ENCODE results near the gene MTUS2. TPM values are rescaled to one million over a fixed set of nuclear protein-coding genes. Genes with fewer than 3 reads are reported as not detected.

The MTUS2 gene
- total and polyA plus RNA-seq, 10 donors: 0.20 to 3.2 (median 0.85) TPM

DNA sequence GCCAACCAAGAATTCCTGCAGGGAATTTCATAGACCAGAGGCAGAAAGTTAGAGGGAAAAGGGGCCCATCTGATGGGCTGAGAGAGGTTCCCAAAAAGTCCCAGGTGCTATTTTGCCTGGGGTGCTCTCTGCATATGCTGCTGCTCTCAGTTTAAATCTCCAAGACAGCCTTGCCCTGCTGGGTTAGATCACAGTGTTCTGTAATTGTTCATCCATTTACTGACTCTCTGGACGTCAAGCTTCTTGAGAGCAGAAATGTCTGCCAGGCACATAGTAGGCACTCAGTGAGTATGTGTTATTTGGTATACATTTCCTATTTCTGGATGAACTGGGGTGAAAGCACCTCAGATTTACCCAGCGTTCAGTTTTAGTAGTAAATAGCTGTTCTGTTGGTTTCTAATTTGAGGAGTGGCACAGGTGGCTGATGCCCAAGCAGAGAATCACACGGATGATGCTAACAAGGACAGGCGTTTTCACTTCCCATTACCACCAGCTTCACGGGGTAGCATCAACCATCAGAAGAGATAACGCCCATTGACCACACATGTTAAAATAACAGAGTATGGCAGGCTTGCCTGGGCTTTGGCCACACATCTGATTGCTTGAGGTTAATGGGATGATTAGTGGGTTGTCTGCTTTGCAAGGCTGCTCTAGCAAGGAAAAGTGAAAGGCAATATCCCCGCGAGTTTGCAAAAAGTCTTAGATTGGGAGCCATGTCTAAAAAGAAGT lies 614.2 kb downstream of the MTUS2 start:
- no peaks in the 10 kb centered on the region for H3K36me3 ChIP-seq
- peak overlapping the region in 5 of 8 donors; percentile 4 to 73 (median 51) for H3K27ac ChIP-seq
- H3K27me3 ChIP-seq (replicated peaks in 1 of 7): peaks cover 0 to 21% (median 2%) of the 10 kb centered on the region in 7 donors
- DNase-seq: no peak
- intact Hi-C loops (cut with DNase I; ENCODE audit: low total_unique reads): no loop called here
- TF ChIP-seq POLR2A (IDR thresholded peaks at IDR 0.05) (no peak), POLR2AphosphoS5 (IDR thresholded peaks at IDR 0.05) (no peak)
- TF ChIP-seq, protein P1, sequence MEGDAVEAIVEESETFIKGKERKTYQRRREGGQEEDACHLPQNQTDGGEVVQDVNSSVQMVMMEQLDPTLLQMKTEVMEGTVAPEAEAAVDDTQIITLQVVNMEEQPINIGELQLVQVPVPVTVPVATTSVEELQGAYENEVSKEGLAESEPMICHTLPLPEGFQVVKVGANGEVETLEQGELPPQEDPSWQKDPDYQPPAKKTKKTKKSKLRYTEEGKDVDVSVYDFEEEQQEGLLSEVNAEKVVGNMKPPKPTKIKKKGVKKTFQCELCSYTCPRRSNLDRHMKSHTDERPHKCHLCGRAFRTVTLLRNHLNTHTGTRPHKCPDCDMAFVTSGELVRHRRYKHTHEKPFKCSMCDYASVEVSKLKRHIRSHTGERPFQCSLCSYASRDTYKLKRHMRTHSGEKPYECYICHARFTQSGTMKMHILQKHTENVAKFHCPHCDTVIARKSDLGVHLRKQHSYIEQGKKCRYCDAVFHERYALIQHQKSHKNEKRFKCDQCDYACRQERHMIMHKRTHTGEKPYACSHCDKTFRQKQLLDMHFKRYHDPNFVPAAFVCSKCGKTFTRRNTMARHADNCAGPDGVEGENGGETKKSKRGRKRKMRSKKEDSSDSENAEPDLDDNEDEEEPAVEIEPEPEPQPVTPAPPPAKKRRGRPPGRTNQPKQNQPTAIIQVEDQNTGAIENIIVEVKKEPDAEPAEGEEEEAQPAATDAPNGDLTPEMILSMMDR (IDR thresholded peaks at IDR 0.05 in 8 of 11, conservative IDR thresholded peaks at IDR 0.05 in 3 of 11): no peak
- peaks cover 0 to 9% (median 0%) of the 10 kb centered on the region in 6 donors for H3K4me1 ChIP-seq
- WGBS, 5 donors: 57 to 72% (median 63%) methylated on average over 8 of the region's 8 CpGs
- no peak overlapping the region for H3K4me3 ChIP-seq
- no peaks in the 10 kb centered on the region for H3K9me3 ChIP-seq

DNA sequence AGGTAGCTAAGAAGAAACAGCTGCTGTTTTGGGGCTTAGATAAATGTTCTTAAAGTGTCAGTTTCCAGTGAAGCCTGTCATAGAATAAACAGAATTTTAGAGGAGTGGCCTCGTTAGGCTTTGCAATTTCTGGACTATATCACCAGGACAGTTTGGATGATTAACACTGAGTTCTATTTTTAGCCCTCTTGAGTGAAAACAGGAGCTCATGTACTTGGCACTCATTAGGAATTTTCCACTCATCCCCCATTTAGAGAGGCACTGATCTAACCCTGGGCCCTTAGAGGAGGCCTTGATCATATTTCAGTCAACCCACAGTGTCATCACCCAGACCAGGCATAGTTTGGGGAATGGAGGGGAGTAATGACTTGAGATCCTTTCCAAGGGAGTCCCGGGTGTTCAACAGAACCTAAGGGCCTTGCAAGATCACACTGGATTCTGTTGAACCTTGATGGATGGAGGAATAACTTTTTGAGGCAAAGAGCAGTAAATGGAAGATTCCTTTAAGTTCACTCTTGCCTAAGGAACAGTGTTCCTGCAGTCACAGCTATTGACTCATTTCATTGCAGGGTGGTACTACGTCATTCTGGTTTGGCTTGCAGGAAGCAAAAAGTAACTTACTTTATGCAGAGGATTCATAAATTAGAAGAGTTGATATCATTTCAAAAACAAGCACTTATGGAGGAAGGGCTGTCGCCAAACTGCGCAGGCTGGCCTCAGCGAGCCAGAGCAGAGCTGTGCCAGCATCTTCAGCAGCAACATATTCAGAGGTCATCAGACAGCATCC lies 615.2 kb downstream of the MTUS2 start:
- Histone ChIP-seq H3K27me3 (replicated peaks in 1 of 7) (peaks cover 0 to 16% (median 0%) of the 10 kb centered on the region in 7 donors), H3K9me3 (no peaks in the 10 kb centered on the region), H3K27ac (peak overlapping the region in 7 of 8 donors; percentile 9 to 73 (median 60)), H3K4me3 (no peak overlapping the region), H3K36me3 (no peaks in the 10 kb centered on the region), H3K4me1 (peaks cover 0 to 9% (median 0%) of the 10 kb centered on the region in 6 donors)
- no peak for DNase-seq
- 66 to 83% (median 75%) methylated on average over 5 to 6 of the region's 6 CpGs for WGBS, 5 donors
- peak in 2 of 3 donors; percentile 20 to 57 for TF ChIP-seq POLR2AphosphoS5 (IDR thresholded peaks at IDR 0.05)
- TF ChIP-seq POLR2A (IDR thresholded peaks at IDR 0.05): no peak
- intact Hi-C loops (cut with DNase I; ENCODE audit: low total_unique reads): no loop called here

DNA sequence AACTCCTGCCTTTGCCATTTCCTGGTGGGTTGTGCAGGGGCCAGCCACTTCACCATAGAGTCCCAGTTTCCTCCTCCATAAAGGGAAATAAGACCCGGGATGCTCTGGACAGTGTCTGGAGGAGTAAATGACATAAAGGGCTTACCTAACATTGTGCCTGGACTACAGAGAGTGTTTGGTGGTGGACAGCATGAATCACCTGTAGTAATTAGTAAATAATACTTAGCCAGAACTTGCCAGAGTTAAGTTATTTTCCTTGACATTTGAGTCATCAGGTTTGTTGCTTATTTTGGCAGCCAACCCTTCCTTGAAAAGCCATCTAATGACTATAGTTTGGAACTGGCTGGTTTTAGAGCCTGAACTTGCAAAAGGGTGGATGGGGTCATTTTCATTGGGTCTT lies 616.2 kb downstream of the MTUS2 start:
- H3K27ac ChIP-seq: peak overlapping the region in 6 of 8 donors; percentile 40 to 73 (median 60)
- 13 to 78% (median 63%) methylated on average over 1 of the region's 1 CpG for WGBS, 5 donors
- TF ChIP-seq POLR2A (IDR thresholded peaks at IDR 0.05): no peak
- no peak for TF ChIP-seq POLR2AphosphoS5 (IDR thresholded peaks at IDR 0.05)
- TF ChIP-seq, protein P1 (IDR thresholded peaks at IDR 0.05 in 8 of 11, conservative IDR thresholded peaks at IDR 0.05 in 3 of 11): no peak
- H3K27me3 ChIP-seq (replicated peaks in 1 of 7): peaks cover 0 to 16% (median 0%) of the 10 kb centered on the region in 7 donors
- H3K4me1 ChIP-seq: peaks cover 0 to 9% (median 0%) of the 10 kb centered on the region in 6 donors
- intact Hi-C loops (cut with DNase I; ENCODE audit: low total_unique reads): no loop called here
- H3K4me3 ChIP-seq: no peak overlapping the region
- no peak for DNase-seq
- no peaks in the 10 kb centered on the region for H3K9me3 ChIP-seq
- H3K36me3 ChIP-seq: no peaks in the 10 kb centered on the region

DNA sequence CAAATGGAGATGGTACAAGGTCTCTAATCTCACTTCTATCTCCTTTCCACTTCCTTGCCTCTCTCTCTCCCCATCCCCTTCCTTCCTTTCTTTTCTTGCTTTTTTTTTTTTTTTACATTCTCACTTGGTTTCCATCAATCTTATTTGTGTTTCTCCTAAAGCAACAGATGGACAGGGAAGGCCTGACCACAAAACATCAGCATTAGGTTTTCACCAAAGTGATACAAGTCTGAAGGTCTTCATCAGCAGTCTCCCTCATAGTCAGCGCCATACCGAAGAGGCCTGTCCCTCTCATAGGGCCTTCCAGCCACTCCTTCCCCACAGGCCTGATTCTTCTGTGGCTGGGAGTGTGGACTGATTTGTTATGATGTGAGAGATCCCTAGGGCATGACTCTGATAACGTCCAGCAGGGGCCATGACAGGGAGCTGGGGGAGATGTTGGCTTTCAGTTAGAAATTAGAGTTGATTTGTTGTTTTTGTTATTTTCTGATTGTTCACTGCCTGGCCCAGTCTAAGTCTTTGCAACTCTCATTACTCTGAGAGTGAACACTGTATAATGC lies 616.7 kb downstream of the MTUS2 start:
- Histone ChIP-seq H3K4me3 (no peak overlapping the region), H3K4me1 (peaks cover 0 to 9% (median 0%) of the 10 kb centered on the region in 6 donors), H3K9me3 (no peaks in the 10 kb centered on the region), H3K36me3 (no peaks in the 10 kb centered on the region), H3K27me3 (replicated peaks in 1 of 7) (peaks cover 0 to 11% (median 0%) of the 10 kb centered on the region in 7 donors), H3K27ac (peak overlapping the region in 4 of 8 donors; percentile 48 to 73 (median 62))
- TF ChIP-seq POLR2AphosphoS5 (IDR thresholded peaks at IDR 0.05) (no peak), POLR2A (IDR thresholded peaks at IDR 0.05) (no peak)
- TF ChIP-seq, protein P1 (IDR thresholded peaks at IDR 0.05 in 8 of 11, conservative IDR thresholded peaks at IDR 0.05 in 3 of 11): no peak
- no peak for DNase-seq
- WGBS, 5 donors: 80 to 92% (median 87%) methylated on average over 3 of the region's 3 CpGs
- intact Hi-C loops (cut with DNase I; ENCODE audit: low total_unique reads): no loop called here
